Measurements from ENCODE around the gene ABCA10. TPM values are rescaled to one million over a fixed set of nuclear protein-coding genes. Genes with fewer than 3 reads are reported as not detected.

Gene ABCA10
- total RNA-seq, 2 experiments from 2014 or later: 0.22 to 0.38 TPM

DNA sequence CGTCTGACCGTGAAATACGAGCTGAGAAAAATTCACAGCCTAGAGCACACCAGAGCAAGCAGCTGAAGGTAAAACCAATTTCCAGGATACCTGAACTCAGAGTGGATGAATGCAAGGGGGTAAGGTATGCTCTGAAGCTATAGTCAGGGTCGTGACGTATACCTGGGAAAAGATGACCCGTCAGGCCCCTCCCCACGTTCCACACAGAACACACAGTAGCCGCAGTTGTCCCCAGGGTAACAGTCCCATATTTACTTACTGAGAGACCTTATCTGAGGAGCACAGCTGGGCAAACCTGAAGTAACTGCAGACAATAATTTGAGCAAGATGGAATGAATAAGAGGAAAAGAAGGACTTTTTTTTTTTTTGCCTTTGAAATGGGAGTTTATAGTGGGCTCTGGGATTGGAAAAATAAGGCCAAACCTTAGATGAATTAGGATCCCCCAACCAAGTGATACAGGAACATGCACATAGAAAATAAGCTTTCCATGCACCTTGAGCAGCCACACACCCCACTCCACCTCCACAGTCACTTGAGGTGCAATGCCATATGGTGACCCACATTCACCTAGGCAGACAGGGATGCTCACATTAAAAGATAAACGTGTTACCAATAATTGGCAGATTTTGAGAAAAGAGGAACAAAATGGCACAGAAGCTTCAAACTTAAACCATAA, 124.9 kb downstream of the ABCA10 start:
- POLR2A ChIA-PET: no interaction called here
- H3K27me3 Mint-ChIP-seq: no peaks in the 10 kb centered on the region
- intact Hi-C loops (cut with micrococcal nuclease): no loop called here
- no peak overlapping the region for H3K27ac Mint-ChIP-seq
- CTCF ChIA-PET: interaction anchor here (0.7 kb wide), 1 partner anchor 16 kb away, joined by 3 read pairs; no protein-coding TSS in a partner anchor
- no peak for DNase-seq
- no peaks in the 10 kb centered on the region for H3K9me3 Mint-ChIP-seq
- no peak overlapping the region for H3K4me3 Mint-ChIP-seq
- no peaks in the 10 kb centered on the region for H3K4me1 Mint-ChIP-seq (ENCODE audit: low read depth)
- H3K36me3 Mint-ChIP-seq: no peaks in the 10 kb centered on the region

DNA sequence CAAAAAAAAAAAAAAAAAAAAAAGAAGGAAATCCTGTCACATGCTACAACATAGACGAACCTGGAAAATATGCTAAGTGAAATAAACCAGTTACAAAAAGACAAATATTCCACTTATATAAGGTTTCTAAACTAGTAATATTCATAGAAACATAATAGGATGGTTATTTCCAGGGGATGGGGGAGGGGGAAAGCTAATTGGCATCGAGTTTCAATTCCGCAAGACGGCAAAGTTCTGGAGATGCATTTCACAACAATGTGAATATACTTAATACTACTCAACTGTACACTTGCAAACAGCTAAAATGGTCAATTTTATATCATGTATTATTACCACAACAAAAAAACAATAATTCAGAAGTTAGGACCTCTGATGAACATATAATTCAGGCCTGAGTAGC, 130.0 kb downstream of the ABCA10 start:
- H3K36me3 Mint-ChIP-seq: no peaks in the 10 kb centered on the region
- ChIA-PET CTCF (no interaction called here), POLR2A (no interaction called here)
- no peak for DNase-seq
- no peak overlapping the region for H3K27ac Mint-ChIP-seq
- H3K27me3 Mint-ChIP-seq: no peaks in the 10 kb centered on the region
- H3K9me3 Mint-ChIP-seq: no peaks in the 10 kb centered on the region
- no peak overlapping the region for H3K4me3 Mint-ChIP-seq
- H3K4me1 Mint-ChIP-seq (ENCODE audit: low read depth): no peaks in the 10 kb centered on the region
- intact Hi-C loops (cut with micrococcal nuclease): no loop called here

Small RNAs within 50 kb of the gene (microRNA-seq; reads per million reads assigned to microRNA genes)
- gene MIR4524A (ENCODE audit: borderline microRNAs expressed, borderline number of aligned reads, borderline replicate concordance): not detected
- gene MIR4524B (ENCODE audit: borderline microRNAs expressed, borderline number of aligned reads, borderline replicate concordance): not detected

Other genes with a start within 250 kb of the ABCA10 start
- gene ABCA9, start 167.9 kb downstream of the ABCA10 start, total RNA-seq: not detected
- gene ABCA6, start 86.9 kb downstream of the ABCA10 start, total RNA-seq: not detected
- gene ABCA5, start 98.3 kb upstream of the ABCA10 start, total RNA-seq: 10 to 100 TPM; 12.8 to 13.0 TPM
- 1 to 10 TPM; 2.2 TPM for gene MAP2K6, start 185.9 kb upstream of the ABCA10 start, total RNA-seq